SU-DHL-6 (cell line): ENCODE measurements around the gene UBE4B.

Source experiments
- H2AFZ ChIP-seq: fragments of 200-600 bp; sonication (generic); 2 replicates; pipeline ENCODE4 v1.6.1; 2014; ENCODE audit warnings: low read depth, mild to moderate bottlenecking, moderate library complexity, mixed read lengths, antibody characterized with exemption, low read length; ENCODE audit not compliant: severe bottlenecking
- H3F3A ChIP-seq: fragments of 200-600 bp; shearing (Covaris generic); 2 replicates; pipeline ENCODE4 v1.6.0; 2016; ENCODE audit warnings: antibody characterized with exemption, mild to moderate bottlenecking; ENCODE audit not compliant: insufficient read depth
- H3K27ac ChIP-seq: fragments of 200-600 bp; sonication (generic); 2 replicates; pipeline ENCODE4 v1.5.1; 2016; ENCODE audit warnings: low read depth, mild to moderate bottlenecking, low read length, moderate library complexity, mixed read lengths
- H3K27me3 ChIP-seq: fragments of 200-600 bp; sonication (generic), shearing (Covaris generic); 2 replicates; pipeline ENCODE4 v1.6.0; 2014; ENCODE audit warnings: mild to moderate bottlenecking, low read length
- H3K36me3 ChIP-seq: fragments of 200-600 bp; sonication (generic); 2 replicates; pipeline ENCODE4 v1.6.1; 2014; ENCODE audit warnings: mild to moderate bottlenecking, low read length, mixed read lengths
- H3K4me2 ChIP-seq: fragments of 300-600, 200-600 bp; shearing (Covaris generic), sonication (generic); 2 replicates; pipeline ENCODE4 v1.6.0; 2014; ENCODE audit warnings: low read length, low read depth, mild to moderate bottlenecking; ENCODE audit not compliant: poor library complexity, severe bottlenecking
- H3K4me3 ChIP-seq: fragments of 200-600 bp; sonication (generic); 2 replicates; pipeline ENCODE4 v1.5.1; 2014; ENCODE audit warnings: antibody characterized with exemption, low read length, mild to moderate bottlenecking, mixed read lengths; ENCODE audit not compliant: insufficient read depth, poor library complexity, severe bottlenecking
- H3K79me2 ChIP-seq: fragments of 200-600 bp; sonication (generic); 2 replicates; pipeline ENCODE4 v1.6.1; 2014; ENCODE audit warnings: mild to moderate bottlenecking, low read length, moderate library complexity; ENCODE audit not compliant: insufficient read depth
- H3K9ac ChIP-seq: fragments of 200-600 bp; sonication (generic); 2 replicates; pipeline ENCODE4 v1.7.0; 2014; ENCODE audit warnings: mild to moderate bottlenecking, low read length
- H3K9me2 ChIP-seq: fragments of 200-600 bp; sonication (generic); replicated peaks from 2 replicates; pipeline ENCODE4 v1.6.1; 2014; ENCODE audit warnings: low read length; ENCODE audit not compliant: insufficient read depth
- H3K9me3 ChIP-seq: fragments of 200-600 bp; sonication (generic); 2 replicates; pipeline ENCODE4 v1.6.1; 2014; ENCODE audit warnings: low read length, mixed read lengths; ENCODE audit not compliant: insufficient read depth
- H4K20me1 ChIP-seq: fragments of 200-600 bp; sonication (generic); 2 replicates; pipeline ENCODE4 v1.6.1; 2014; ENCODE audit warnings: low read depth, mild to moderate bottlenecking, antibody characterized with exemption, low read length, moderate library complexity, mixed read lengths
- CTCF ChIP-seq: fragments of 200-600 bp; sonication (generic); IDR thresholded peaks from one replicate; pipeline ENCODE4 v1.5.1; 2017; ENCODE audit warnings: antibody characterized with exemption, mild to moderate bottlenecking, low read length, moderate library complexity; ENCODE audit not compliant: insufficient read depth, poor library complexity, severe bottlenecking
- EZH2phosphoT487 ChIP-seq: fragments of 200-600 bp; sonication (generic), shearing (Covaris generic); conservative IDR thresholded peaks from 2 replicates; pipeline ENCODE4 v1.6.1; 2018; ENCODE audit warnings: mild to moderate bottlenecking, antibody characterized with exemption, low read length, moderate library complexity, mixed read lengths

UBE4B gene

GRCh38 chr1:10064416-10065343, 31.9 kb downstream of the UBE4B start:
- Histone ChIP-seq H3K79me2 (no peaks in the 10 kb centered on the region), H3F3A (no peaks in the 10 kb centered on the region), H3K9me2 (no peaks in the 10 kb centered on the region), H4K20me1 (no peaks in the 10 kb centered on the region), H3K9me3 (no peaks in the 10 kb centered on the region), H3K4me3 (no peak overlapping the region), H3K9ac (no peak overlapping the region), H3K36me3 (no peaks in the 10 kb centered on the region), H3K27me3 (no peaks in the 10 kb centered on the region), H3K27ac (no peak overlapping the region), H2AFZ (no peak overlapping the region), H3K4me2 (no peak overlapping the region)
- TF ChIP-seq EZH2phosphoT487 = no peak
- no peak for TF ChIP-seq CTCF

GRCh38 chr1:10065344-10065685, 32.6 kb downstream of the UBE4B start:
- H4K20me1 ChIP-seq = no peaks in the 10 kb centered on the region
- H3K9ac ChIP-seq = no peak overlapping the region
- no peak overlapping the region for H3K4me3 ChIP-seq
- no peaks in the 10 kb centered on the region for H3F3A ChIP-seq
- no peak overlapping the region for H3K4me2 ChIP-seq
- H3K27ac ChIP-seq = no peak overlapping the region
- no peaks in the 10 kb centered on the region for H3K79me2 ChIP-seq
- H3K9me2 ChIP-seq = no peaks in the 10 kb centered on the region
- no peaks in the 10 kb centered on the region for H3K9me3 ChIP-seq
- TF ChIP-seq CTCF = no peak
- TF ChIP-seq EZH2phosphoT487 = no peak
- H3K36me3 ChIP-seq = no peaks in the 10 kb centered on the region
- no peak overlapping the region for H2AFZ ChIP-seq
- no peaks in the 10 kb centered on the region for H3K27me3 ChIP-seq

DNA sequence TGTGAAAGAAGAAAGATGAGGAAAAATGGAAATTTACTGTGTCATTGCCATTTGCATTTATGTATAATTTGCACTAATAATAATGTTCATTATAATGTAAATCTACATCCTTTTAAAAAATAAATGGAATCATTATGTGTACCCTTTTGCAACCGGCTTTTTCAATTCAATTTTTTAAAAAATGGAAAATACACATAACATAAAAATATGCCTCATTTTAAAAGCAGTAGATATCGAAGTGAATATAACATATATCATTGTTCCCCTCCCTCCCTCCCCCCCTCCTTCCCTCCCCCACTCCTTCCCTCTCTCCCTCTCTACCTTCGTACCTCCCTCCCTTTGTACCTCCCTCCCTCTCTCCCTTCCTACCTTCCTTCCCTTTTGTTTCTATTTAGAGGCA, 33.0 kb downstream of the UBE4B start:
- H3K9ac ChIP-seq = no peak overlapping the region
- H3K36me3 ChIP-seq = no peaks in the 10 kb centered on the region
- H3K4me3 ChIP-seq = no peak overlapping the region
- H3K27me3 ChIP-seq = no peaks in the 10 kb centered on the region
- H3K9me2 ChIP-seq = no peaks in the 10 kb centered on the region
- 0 out of 2 replicates have a peak, but pooled peaks cover 4% of the 10 kb centered on the region for H3F3A ChIP-seq
- no peak overlapping the region for H3K27ac ChIP-seq
- H2AFZ ChIP-seq = no peak overlapping the region
- no peaks in the 10 kb centered on the region for H4K20me1 ChIP-seq
- TF ChIP-seq EZH2phosphoT487 (no peak), CTCF (no peak)
- H3K9me3 ChIP-seq = no peaks in the 10 kb centered on the region
- no peaks in the 10 kb centered on the region for H3K79me2 ChIP-seq
- no peak overlapping the region for H3K4me2 ChIP-seq
